Measurements from ENCODE around the gene FAAP20.

Gene FAAP20

GRCh38 chr1:2185880-2186855, 8.4 kb downstream of the FAAP20 start:
- TF ChIP-seq CTCF (IDR thresholded peaks at IDR 0.05), result no peak

DNA sequence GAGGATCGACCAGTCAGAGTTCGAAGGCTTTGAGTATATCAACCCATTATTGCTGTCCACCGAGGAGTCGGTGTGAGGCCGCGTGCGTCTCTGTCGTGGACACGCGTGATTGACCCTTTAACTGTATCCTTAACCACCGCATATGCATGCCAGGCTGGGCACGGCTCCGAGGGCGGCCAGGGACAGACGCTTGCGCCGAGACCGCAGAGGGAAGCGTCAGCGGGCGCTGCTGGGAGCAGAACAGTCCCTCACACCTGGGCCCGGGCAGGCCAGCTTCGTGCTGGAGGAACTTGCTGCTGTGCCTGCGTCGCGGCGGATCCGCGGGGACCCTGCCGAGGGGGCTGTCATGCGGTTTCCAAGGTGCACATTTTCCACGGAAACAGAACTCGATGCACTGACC, 9.6 kb downstream of the FAAP20 start:
- no peak for TF ChIP-seq CTCF (IDR thresholded peaks at IDR 0.05)

GRCh38 chr1:2184531-2184930, 10.0 kb downstream of the FAAP20 start:
- TF ChIP-seq CTCF (IDR thresholded peaks at IDR 0.05), result no peak

DNA sequence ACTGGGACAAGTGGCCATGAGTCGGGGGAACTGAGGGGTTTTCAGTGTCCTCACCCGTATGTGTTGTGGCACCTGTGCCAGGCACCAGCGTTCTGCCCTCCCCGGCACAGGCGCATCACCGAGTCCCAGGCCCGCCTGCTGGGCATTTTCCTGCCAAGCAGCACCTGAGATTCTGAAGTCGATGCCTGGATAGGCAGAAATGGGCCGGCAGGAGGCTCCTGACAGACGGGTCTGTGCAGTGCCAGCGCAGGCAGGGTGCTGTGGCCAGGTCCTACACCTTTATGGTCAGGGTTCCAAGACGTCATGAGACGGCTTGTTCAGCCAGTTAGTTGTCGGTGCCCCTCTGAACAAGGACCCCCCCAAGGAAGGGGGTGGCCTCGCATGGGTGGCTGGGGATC, 10.6 kb downstream of the FAAP20 start:
- no peak for TF ChIP-seq CTCF (IDR thresholded peaks at IDR 0.05)

DNA sequence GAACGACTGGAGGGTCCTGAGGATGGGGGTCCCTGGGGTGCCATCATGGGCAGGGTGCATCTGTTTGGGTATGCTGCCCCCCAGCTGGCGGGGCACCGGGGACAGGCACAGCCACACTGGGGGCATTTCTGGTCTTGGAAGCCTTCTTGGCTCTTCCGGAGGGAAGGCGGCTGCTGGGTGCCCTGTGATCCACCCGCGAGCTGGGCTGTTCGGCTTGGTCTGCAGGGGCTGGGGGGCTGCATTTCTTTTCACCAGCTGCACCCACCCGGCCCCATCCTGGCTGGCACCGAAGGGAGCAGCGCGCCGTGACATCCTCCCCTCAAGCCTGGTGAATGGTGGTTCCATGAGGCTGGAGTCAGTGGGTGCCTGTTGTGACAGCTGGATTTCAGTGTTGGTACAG, 12.2 kb downstream of the FAAP20 start:
- no peak for TF ChIP-seq CTCF (IDR thresholded peaks at IDR 0.05)

DNA sequence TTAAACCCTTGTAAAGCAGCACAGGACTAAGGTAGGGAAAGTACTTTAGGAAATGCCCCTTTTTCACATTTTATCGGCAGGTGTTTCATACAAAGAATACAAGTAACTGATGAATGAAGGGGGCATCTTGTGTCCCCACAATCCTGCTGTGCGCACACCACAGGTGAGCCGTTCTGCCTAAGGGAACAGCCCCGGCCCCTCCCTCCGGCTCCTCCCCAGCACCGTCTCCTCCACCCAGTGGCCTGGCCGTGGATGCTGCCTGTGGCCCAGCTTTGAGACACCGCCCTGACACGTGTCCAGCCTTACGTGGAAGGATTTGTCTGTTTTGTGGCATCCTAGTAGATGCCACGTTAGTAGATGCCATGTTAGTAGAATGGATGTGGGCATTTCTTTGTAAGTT, 12.8 kb downstream of the FAAP20 start:
- TF ChIP-seq CTCF (IDR thresholded peaks at IDR 0.05), result no peak

DNA sequence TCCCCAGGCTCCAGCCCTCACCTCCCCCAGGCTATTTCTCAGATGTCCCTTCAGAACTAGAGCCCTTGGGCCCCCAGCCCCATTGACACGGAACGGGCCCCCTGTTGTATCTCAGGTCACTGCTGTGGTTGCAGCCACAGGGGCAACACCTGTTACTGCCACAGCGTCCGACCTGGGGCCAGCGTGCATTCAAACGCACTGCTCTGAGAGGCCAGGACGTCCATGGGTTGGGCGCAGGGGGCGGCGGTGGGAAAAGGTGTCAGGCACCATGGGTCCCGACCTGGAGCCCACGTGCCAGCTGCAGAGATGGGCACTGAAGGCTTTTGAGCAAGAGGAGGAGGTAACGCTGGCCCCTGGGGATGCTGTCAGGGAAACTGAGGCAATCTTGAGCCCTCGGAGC, 13.3 kb downstream of the FAAP20 start:
- TF ChIP-seq CTCF (IDR thresholded peaks at IDR 0.05), result no peak

Measured in LNCAP (cell line).